ENCODE data around the gene SH2D2A. TPM values are rescaled to one million over a fixed set of nuclear protein-coding genes. Genes with fewer than 3 reads are reported as not detected.

The SH2D2A gene
- total and polyA plus RNA-seq, 9 of the 15 experiments (the other 6 are each of a cell fraction or from before 2014, with no cell fraction given) = 0.89 to 33.6 (median 6.9) TPM

GRCh38 chr1:156804572-156805243, 11.9 kb downstream of the SH2D2A start (continued):
- TF ChIP-seq, protein P1, sequence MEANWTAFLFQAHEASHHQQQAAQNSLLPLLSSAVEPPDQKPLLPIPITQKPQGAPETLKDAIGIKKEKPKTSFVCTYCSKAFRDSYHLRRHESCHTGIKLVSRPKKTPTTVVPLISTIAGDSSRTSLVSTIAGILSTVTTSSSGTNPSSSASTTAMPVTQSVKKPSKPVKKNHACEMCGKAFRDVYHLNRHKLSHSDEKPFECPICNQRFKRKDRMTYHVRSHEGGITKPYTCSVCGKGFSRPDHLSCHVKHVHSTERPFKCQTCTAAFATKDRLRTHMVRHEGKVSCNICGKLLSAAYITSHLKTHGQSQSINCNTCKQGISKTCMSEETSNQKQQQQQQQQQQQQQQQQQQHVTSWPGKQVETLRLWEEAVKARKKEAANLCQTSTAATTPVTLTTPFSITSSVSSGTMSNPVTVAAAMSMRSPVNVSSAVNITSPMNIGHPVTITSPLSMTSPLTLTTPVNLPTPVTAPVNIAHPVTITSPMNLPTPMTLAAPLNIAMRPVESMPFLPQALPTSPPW (CRISPR knock-in tag; IDR thresholded peaks at IDR 0.05) = peak; percentile 61
- TF ChIP-seq RFX7 (CRISPR knock-in tag; IDR thresholded peaks at IDR 0.05) (no peak), NFXL1 (CRISPR knock-in tag; IDR thresholded peaks at IDR 0.05) (no peak), MAFF (IDR thresholded peaks at IDR 0.05; ENCODE audit: low read length) (peak; percentile 30; the same call in 1 of the 2 replicates), NFE2 (IDR thresholded peaks at IDR 0.05; ENCODE audit: low read depth) (peak; percentile 62), MAFK (IDR thresholded peaks at IDR 0.05; ENCODE audit: low read length) (peak; percentile 50; the same call in 1 of the 2 replicates), CTCF (IDR thresholded peaks at IDR 0.05 in 2 of 3, conservative IDR thresholded peaks at IDR 0.05 in 1 of 3; ENCODE audit: insufficient read depth in 2 of 3, low read depth in 1 of 3, low read length in 3 of 3) (no peak), ZBTB8A (IDR thresholded peaks at IDR 0.05; ENCODE audit: partially characterized antibody) (no peak), SFPQ (IDR thresholded peaks at IDR 0.05; ENCODE audit: low read depth, low read length) (no peak), ZNF143 (CRISPR knock-in tag; IDR thresholded peaks at IDR 0.05) (no peak), ZNF184 (CRISPR knock-in tag; IDR thresholded peaks at IDR 0.05) (no peak), FOXA3 (CRISPR knock-in tag; conservative IDR thresholded peaks at IDR 0.05 in 1 of 2, IDR thresholded peaks at IDR 0.05 in 1 of 2) (peak; percentile 77 to 85; a peak in 3 of 4 replicates), RFX5 (IDR thresholded peaks at IDR 0.05; ENCODE audit: low read depth, low read length) (no peak), TCFL5 (CRISPR knock-in tag; conservative IDR thresholded peaks at IDR 0.05) (no peak)
- TF ChIP-seq, protein P2, sequence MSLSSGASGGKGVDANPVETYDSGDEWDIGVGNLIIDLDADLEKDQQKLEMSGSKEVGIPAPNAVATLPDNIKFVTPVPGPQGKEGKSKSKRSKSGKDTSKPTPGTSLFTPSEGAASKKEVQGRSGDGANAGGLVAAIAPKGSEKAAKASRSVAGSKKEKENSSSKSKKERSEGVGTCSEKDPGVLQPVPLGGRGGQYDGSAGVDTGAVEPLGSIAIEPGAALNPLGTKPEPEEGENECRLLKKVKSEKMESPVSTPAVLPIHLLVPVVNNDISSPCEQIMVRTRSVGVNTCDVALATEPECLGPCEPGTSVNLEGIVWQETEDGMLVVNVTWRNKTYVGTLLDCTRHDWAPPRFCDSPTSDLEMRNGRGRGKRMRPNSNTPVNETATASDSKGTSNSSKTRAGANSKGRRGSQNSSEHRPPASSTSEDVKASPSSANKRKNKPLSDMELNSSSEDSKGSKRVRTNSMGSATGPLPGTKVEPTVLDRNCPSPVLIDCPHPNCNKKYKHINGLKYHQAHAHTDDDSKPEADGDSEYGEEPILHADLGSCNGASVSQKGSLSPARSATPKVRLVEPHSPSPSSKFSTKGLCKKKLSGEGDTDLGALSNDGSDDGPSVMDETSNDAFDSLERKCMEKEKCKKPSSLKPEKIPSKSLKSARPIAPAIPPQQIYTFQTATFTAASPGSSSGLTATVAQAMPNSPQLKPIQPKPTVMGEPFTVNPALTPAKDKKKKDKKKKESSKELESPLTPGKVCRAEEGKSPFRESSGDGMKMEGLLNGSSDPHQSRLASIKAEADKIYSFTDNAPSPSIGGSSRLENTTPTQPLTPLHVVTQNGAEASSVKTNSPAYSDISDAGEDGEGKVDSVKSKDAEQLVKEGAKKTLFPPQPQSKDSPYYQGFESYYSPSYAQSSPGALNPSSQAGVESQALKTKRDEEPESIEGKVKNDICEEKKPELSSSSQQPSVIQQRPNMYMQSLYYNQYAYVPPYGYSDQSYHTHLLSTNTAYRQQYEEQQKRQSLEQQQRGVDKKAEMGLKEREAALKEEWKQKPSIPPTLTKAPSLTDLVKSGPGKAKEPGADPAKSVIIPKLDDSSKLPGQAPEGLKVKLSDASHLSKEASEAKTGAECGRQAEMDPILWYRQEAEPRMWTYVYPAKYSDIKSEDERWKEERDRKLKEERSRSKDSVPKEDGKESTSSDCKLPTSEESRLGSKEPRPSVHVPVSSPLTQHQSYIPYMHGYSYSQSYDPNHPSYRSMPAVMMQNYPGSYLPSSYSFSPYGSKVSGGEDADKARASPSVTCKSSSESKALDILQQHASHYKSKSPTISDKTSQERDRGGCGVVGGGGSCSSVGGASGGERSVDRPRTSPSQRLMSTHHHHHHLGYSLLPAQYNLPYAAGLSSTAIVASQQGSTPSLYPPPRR (CRISPR knock-in tag; IDR thresholded peaks at IDR 0.05; ENCODE audit: borderline replicate concordance) = no peak
- TF ChIP-seq, protein P3, sequence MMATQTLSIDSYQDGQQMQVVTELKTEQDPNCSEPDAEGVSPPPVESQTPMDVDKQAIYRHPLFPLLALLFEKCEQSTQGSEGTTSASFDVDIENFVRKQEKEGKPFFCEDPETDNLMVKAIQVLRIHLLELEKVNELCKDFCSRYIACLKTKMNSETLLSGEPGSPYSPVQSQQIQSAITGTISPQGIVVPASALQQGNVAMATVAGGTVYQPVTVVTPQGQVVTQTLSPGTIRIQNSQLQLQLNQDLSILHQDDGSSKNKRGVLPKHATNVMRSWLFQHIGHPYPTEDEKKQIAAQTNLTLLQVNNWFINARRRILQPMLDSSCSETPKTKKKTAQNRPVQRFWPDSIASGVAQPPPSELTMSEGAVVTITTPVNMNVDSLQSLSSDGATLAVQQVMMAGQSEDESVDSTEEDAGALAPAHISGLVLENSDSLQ (IDR thresholded peaks at IDR 0.05) = 0 out of 2 replicates have a peak, but pooled peaks have one; percentile 13

Data from K562 (cell line).